ENCODE results near the gene IRX3.
"Not testable (repeated sequence)": the region's sequence is repeated elsewhere in the genome, so short reads cannot be mapped to it uniquely, and the experiment has no call there.

Gene IRX3

DNA sequence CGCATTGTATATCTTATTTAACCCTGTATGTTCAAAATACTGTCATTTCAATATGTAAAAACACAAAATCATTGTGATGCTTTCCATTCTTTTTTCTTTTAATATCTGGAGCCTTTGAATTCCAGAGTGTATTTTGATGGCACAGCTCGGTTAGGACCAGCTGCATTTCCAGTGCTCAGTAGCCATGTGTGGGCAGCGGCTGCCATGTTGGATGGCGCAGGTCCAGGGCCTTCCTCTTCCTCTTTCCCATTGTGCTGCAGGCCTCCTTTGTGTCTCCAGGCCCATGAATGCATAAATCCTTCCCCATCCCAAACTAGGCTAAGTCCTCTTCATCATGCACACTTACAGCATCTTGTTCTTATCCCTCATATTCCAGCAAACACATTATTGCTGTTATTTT is 13.0 kb downstream of the IRX3 start:
- DNase-seq, result no peak

DNA sequence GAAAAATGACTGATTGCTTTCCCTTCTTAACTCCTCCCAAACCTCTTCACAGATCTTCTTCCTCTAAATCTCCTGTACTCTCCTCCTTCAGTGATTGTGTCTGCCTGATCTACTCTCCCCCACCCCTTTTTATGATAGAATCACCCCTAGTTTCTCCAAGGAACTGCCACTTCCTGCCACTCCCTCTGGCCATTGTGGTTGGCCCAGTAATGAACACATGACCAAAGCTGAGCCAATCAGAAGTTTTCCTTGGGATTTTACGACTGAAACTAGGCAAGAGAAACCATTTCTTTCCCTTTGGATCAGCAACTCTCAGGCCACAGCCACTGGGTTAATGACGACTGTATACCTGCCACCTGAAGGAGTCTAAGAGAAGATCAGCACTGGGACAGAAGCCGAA is 15.9 kb downstream of the IRX3 start:
- Mint-ChIP-seq H3K4me3 (no peak overlapping the region), H3K27ac (no peak overlapping the region), H3K36me3 (no peaks in the 10 kb centered on the region), H3K4me1 (no peaks in the 10 kb centered on the region), H3K9me3 (no peaks in the 10 kb centered on the region), H3K27me3 (peaks cover 1% of the 10 kb centered on the region)
- CTCF ChIA-PET, result no interaction called here
- DNase-seq, result no peak

More for the DNA sequence above, 13.0 kb downstream of the IRX3 start:
- H3K4me1 Mint-ChIP-seq, result peaks cover 6% of the 10 kb centered on the region
- H3K9me3 Mint-ChIP-seq, result no peaks in the 10 kb centered on the region
- CTCF ChIA-PET, result no interaction called here
- H3K27ac Mint-ChIP-seq, result no peak overlapping the region
- no peaks in the 10 kb centered on the region for H3K36me3 Mint-ChIP-seq
- peaks cover 12% of the 10 kb centered on the region for H3K27me3 Mint-ChIP-seq
- H3K4me3 Mint-ChIP-seq, result no peak overlapping the region

DNA sequence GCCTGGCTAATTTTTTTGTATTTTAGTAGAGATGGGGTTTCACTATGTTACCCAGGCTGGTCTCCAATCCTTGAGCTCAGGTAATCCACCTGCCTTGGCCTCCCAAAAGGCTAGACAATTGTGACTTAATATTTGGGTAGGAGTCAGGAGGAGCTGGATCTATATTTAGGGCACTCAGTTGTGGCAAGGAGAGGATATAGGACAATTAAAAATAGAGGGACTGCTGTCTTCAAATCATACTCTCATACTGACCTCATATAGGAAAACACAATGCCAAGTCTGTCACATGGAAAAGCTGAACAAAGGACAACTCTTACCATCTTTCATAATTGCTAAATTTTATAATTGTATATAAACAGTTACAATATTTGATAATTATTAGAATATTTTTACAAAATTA is 17.1 kb downstream of the IRX3 start:
- H3K36me3 Mint-ChIP-seq, result no peaks in the 10 kb centered on the region
- no peak overlapping the region for H3K4me3 Mint-ChIP-seq
- no peak for DNase-seq
- CTCF ChIA-PET, result no interaction called here
- H3K27me3 Mint-ChIP-seq, result peaks cover 7% of the 10 kb centered on the region
- no peaks in the 10 kb centered on the region for H3K4me1 Mint-ChIP-seq
- H3K9me3 Mint-ChIP-seq, result no peaks in the 10 kb centered on the region
- H3K27ac Mint-ChIP-seq, result no peak overlapping the region

DNA sequence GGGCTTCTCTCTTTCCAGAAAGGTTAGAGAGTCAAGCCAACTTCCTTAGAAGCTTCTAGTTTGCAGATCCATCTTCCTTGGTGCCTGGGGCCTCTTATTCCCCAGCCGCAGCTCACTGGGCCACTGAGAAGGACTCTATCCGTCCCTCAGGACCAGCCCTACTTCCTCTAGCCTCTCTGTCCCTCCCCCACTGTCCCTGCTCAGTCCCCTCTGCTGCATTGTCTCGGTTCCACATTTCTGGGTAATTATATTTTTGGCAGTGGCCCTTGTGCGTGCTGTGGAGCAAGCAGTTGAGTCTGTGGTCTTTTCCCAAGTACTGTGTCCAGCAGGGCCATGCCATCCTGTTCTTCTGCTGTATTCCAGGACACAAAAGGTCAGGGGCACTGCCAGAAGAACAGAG is 17.8 kb downstream of the IRX3 start:
- H3K4me1 Mint-ChIP-seq, result no peaks in the 10 kb centered on the region
- DNase-seq, result no peak
- peaks cover 7% of the 10 kb centered on the region for H3K27me3 Mint-ChIP-seq
- H3K4me3 Mint-ChIP-seq, result no peak overlapping the region
- H3K27ac Mint-ChIP-seq, result no peak overlapping the region
- CTCF ChIA-PET, result interaction anchor here (1.1 kb wide), 1 partner anchor 9 kb away, joined by 4 read pairs; no protein-coding TSS in a partner anchor
- no peaks in the 10 kb centered on the region for H3K36me3 Mint-ChIP-seq
- H3K9me3 Mint-ChIP-seq, result no peaks in the 10 kb centered on the region

DNA sequence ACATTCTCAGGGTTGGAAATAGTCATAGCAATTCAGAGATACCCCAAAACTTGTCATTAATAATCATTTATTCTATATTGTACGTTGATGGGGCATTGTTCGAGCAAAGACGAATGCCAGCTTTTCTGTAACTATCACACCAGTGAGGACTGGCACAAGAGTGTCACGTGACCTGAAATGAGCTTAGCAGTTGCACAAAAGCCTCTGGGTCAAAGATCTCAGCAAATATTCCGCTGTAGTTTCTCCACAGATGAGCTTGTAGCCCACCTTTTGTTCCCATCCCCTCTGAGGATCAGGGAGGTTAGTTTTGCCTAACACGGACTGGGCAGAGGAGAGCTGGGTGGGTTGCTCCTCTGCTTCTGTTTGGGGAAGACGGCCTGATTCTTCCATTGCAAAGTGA is 18.2 kb downstream of the IRX3 start:
- no peaks in the 10 kb centered on the region for H3K36me3 Mint-ChIP-seq
- no peaks in the 10 kb centered on the region for H3K9me3 Mint-ChIP-seq
- no peak overlapping the region for H3K27ac Mint-ChIP-seq
- CTCF ChIA-PET, result interaction anchor here (1.1 kb wide), 1 partner anchor 9 kb away, joined by 4 read pairs; no protein-coding TSS in a partner anchor
- DNase-seq, result no peak
- H3K27me3 Mint-ChIP-seq, result peaks cover 7% of the 10 kb centered on the region
- no peak overlapping the region for H3K4me3 Mint-ChIP-seq
- H3K4me1 Mint-ChIP-seq, result no peaks in the 10 kb centered on the region

DNA sequence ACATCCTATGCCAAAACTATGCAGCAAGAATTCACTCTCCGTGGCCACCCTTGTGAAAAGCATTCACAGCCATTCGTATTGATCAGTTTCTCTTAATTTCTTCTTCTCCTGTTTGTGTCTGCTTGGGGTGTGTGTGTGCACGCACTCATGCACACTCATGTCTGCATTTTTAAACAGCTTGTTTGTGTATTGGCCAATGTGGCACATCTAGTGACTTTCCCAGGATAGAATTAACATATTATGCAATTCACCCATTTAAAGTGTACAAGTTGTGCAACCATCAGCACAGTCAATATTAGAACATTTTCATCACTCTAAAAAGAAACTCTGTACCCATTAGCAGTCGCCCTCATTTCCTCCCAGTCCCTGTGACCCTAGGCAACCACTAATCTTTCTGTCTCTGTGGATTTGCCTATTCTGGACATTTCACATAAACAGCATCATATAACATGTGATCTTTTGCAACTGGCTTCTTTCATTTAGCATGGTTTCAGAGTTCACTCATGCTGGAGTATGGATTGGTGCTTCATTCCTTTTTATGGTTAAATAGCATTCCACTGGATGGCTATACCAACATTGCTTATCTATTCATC is 20.1 kb downstream of the IRX3 start:
- no peak overlapping the region for H3K27ac Mint-ChIP-seq
- H3K27me3 Mint-ChIP-seq, result peaks cover 7% of the 10 kb centered on the region
- no peaks in the 10 kb centered on the region for H3K4me1 Mint-ChIP-seq

DNA sequence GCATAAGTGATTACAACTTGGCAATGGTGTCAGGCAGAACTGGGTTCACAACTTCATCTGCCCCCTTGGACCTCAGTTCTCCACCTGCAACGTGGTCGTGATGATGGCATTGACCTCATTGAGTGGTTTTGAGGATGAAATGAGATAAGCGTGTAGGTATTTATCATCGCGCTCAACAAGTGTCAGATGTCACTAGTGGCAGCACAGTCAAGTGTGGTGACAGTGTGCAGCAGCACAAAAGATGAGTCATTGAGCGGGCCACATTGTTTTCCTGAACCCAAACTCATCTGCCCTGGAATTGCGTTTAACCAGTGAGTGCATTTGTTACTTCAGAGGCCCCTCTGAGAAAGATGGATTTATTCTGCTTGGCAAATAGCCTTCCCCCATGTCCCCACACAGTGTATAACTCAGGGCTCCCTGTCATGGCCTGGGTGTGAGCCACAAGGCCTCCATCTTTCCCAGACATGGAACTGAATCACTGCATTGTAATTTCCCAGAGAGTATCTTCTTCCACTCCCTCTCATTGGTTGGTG is 20.9 kb downstream of the IRX3 start:
- no peak for DNase-seq
- no peaks in the 10 kb centered on the region for H3K36me3 Mint-ChIP-seq
- CTCF ChIA-PET, result no interaction called here
- H3K27ac Mint-ChIP-seq, result no peak overlapping the region
- H3K27me3 Mint-ChIP-seq, result peaks cover 7% of the 10 kb centered on the region
- no peaks in the 10 kb centered on the region for H3K9me3 Mint-ChIP-seq
- H3K4me1 Mint-ChIP-seq, result no peaks in the 10 kb centered on the region
- H3K4me3 Mint-ChIP-seq, result no peak overlapping the region

More for the DNA sequence above, 20.1 kb downstream of the IRX3 start:
- CTCF ChIA-PET, result no interaction called here
- no peaks in the 10 kb centered on the region for H3K36me3 Mint-ChIP-seq
- DNase-seq, result no peak
- no peak overlapping the region for H3K4me3 Mint-ChIP-seq
- H3K9me3 Mint-ChIP-seq, result no peaks in the 10 kb centered on the region

DNA sequence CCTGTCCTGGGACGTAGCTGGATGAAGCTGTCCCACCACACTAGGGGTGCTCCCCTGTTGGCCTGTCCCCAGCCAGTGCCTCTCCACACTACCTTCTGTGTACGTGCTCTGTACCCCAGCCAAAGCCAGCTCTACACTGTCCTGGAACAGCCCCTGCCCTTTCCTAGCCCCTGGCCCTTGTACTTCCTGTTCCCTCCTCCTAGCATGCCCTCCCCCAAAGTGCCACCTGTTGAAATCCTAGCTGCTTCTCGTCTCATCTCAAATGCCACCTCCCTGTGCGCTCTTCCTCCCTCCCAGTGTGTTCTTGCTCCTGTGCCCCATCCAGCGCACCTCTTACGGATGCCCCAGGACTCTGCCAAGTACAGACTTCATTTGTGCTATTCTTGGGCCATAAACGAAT is 33.5 kb downstream of the IRX3 start:
- Mint-ChIP-seq H3K27me3 (no peaks in the 10 kb centered on the region), H3K36me3 (no peaks in the 10 kb centered on the region), H3K4me1 (no peaks in the 10 kb centered on the region), H3K9me3 (no peaks in the 10 kb centered on the region), H3K27ac (no peak overlapping the region), H3K4me3 (no peak overlapping the region)
- DNase-seq, result no peak
- CTCF ChIA-PET, result no interaction called here

DNA sequence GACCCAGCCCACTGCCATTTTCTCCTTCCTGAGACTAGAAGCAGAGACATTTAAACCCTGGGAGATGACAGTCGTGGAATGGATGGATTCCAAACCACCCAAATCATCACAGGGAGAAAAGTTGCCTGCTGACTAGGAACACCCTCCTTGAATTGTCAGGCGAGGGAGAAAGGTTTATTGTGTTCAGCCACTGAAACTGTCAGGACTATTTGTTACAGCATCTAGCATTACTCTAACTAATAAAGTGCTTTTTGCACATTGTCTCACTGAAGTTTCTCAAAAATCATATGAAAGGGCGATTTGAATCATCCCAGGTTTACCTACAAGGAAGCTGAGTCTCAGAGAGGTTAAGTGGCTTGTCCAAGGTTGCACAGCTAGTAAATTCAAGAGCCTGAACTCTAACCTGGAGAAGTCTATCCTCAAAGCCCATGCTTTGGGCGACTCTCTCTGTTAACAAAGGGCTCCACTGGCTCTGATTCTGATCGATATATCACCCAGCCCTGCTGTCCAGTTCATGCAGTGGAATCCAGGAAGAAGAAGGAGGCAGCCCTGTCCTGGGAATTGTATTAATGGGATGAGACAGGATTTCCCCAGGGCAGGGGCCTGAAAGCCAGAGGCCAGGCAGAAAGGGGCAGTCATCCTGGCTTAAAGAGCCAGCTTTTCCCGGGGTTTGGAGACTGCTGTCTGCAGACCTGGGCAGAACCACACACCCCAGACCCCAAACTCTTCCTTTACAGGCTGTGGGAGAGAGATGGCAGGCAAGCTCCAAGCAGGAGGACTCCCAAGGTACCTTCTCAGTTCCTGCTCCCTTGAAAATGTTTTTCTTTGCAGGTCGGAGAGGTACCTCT is 37.5 kb downstream of the IRX3 start:
- CTCF ChIA-PET, result no interaction called here
- H3K9me3 Mint-ChIP-seq, result peaks cover 2% of the 10 kb centered on the region
- no peak overlapping the region for H3K27ac Mint-ChIP-seq
- H3K36me3 Mint-ChIP-seq, result no peaks in the 10 kb centered on the region
- H3K27me3 Mint-ChIP-seq, result peaks cover 9% of the 10 kb centered on the region
- DNase-seq, result no peak
- H3K4me1 Mint-ChIP-seq, result no peaks in the 10 kb centered on the region
- H3K4me3 Mint-ChIP-seq, result no peak overlapping the region

DNA sequence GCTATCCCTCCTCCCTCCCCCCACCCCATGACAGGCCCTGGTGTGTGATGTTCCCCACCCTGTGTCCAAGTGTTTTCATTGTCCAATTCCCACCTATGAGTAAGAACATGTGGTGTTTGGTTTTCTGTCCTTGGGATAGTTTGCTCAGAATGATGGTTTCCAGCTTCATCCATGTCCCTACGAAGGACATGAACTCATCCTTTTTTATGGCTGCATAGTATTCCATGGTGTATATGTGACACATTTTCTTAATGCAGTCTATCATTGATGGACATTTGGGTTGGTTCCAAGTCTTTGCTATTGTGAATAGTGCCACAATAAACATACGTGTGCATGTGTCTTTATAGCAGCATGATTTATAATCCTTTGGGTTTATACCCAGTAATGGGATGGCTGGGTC is 38.9 kb downstream of the IRX3 start:
- H3K27me3 Mint-ChIP-seq, result peaks cover 13% of the 10 kb centered on the region
- DNase-seq, H3K27ac Mint-ChIP-seq, H3K36me3 Mint-ChIP-seq, H3K4me1 Mint-ChIP-seq, H3K4me3 Mint-ChIP-seq, CTCF ChIA-PET, H3K9me3 Mint-ChIP-seq: not testable (repeated sequence)

DNA sequence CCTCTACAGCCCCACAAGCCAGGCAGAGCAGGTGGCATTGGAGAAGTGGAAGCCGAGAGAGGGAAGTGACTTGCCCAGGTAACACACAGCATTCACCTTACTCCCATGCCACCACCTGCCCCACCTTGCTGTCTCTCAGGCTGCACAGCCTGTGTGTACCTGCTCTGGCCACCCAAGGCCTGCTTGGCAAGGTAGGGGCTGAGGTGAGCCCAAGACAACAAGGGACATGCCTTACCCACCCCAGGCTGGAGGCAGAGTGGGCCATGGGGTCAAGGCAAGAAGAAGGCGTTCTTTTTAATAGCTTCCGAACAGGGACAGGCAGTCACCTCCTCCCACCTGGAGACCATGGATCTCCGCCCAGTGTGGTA is 40.1 kb downstream of the IRX3 start:
- CTCF ChIA-PET, result no interaction called here
- peaks cover 2% of the 10 kb centered on the region for H3K9me3 Mint-ChIP-seq
- no peak for DNase-seq

DNA sequence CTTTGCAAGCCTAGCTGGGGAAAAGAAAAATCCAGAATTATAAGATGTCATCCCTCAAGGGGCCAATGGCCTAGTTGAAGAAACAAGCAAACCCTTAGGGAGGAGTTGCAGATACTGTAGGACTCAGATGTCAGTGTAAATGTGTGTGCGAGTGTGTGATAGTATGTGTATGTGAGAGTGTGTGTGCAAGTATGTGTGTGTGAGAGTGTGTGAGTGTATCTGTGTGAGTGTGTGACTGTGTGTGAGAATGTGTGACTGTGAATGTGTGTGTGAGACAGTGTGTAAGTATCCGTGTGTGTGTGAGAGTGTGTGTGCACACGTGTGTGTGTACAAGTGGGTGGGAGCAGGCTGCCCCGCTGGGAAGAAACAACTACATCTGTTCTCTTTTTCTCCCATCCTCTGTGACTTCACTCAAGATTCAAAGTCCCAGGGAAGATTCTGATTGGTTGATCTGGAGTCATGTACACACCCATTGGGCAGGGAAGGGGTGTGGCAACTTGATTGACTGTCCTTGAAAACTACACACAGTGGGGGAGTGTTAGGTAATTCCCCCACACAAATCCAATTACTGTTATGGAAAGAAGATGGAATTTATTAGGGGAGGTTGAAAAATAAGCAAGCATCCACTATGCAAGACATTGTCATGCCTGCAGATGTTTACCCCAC is 40.7 kb downstream of the IRX3 start:
- CTCF ChIA-PET, result no interaction called here
- H3K4me1 Mint-ChIP-seq, result no peaks in the 10 kb centered on the region
- H3K27ac Mint-ChIP-seq, result no peak overlapping the region
- H3K27me3 Mint-ChIP-seq, result peaks cover 13% of the 10 kb centered on the region
- H3K36me3 Mint-ChIP-seq, result no peaks in the 10 kb centered on the region
- no peak for DNase-seq
- peaks cover 2% of the 10 kb centered on the region for H3K9me3 Mint-ChIP-seq
- no peak overlapping the region for H3K4me3 Mint-ChIP-seq

More for the DNA sequence above, 40.1 kb downstream of the IRX3 start:
- Mint-ChIP-seq H3K27ac (no peak overlapping the region), H3K27me3 (peaks cover 13% of the 10 kb centered on the region), H3K4me3 (no peak overlapping the region), H3K36me3 (no peaks in the 10 kb centered on the region), H3K4me1 (no peaks in the 10 kb centered on the region)

DNA sequence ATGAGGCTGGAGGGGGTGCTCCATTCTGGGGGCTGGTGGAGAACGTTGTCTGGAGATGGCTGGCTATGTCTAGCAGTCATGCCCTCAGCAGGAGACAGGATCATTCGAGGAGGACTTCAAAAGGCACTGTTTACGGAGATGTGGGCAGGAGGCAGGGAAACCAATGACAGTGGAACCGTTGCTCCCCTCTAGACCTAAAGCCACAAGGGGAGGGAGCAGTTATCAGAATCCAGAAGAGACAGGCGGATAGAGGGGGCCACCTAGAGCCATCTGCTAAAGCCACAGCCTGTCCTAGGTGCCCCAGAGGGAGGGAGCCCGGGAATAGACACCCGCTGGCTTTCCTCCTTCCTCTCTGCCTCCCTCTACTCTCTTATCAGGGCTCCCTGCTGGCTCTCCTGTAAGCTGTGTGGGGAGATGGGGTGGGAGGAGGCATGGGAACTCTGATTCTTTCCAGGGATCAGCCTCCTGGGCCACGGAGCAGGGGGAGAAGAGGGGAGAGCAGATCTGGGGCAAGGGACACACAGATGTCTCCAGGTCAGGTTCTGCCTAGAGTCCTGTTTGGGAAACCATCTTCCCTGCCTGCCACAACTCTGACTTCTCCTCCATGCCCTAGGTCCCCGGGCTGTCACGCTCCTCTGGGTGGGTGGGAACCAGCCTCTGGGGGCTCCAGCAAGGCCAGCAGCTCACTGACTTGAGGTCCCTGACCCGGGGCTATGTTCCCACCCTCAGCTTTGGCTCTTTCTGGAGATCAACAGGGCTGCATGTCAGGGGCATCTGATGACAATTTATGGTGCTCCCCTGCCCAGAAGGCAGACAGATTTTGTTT is 42.3 kb downstream of the IRX3 start:
- Mint-ChIP-seq H3K4me1 (no peaks in the 10 kb centered on the region), H3K4me3 (no peak overlapping the region), H3K27ac (no peak overlapping the region), H3K9me3 (peaks cover 2% of the 10 kb centered on the region), H3K27me3 (peaks cover 19% of the 10 kb centered on the region), H3K36me3 (no peaks in the 10 kb centered on the region)
- CTCF ChIA-PET, result no interaction called here
- no peak for DNase-seq

DNA sequence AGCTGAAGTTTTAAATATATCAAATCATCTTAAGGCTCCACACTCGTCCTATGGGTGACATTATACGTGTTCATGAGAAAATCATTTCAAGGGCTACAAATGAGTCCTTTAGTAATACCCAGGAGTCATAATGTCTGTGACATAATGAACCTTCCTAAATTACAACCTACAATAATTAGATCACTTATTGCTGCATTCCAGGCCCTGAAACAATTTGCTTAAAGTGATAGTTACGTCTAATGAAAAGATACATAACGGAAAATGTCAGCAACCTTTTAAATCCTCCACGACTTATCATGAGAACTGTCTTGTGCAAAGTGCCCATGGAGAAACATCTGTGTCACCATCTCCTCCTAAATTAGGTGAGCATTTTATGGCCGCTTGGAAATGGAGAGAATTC is 43.4 kb downstream of the IRX3 start:
- Mint-ChIP-seq H3K27me3 (peaks cover 19% of the 10 kb centered on the region), H3K4me3 (no peak overlapping the region), H3K27ac (no peak overlapping the region), H3K4me1 (no peaks in the 10 kb centered on the region), H3K36me3 (no peaks in the 10 kb centered on the region), H3K9me3 (peaks cover 2% of the 10 kb centered on the region)
- no peak for DNase-seq
- CTCF ChIA-PET, result no interaction called here
